CD14-positive monocyte (primary cell): ENCODE data around the gene KIAA0930. TPM values are rescaled to one million over a fixed set of nuclear protein-coding genes. Genes with fewer than 3 reads are reported as not detected.

Experiments
- DNase-seq, 3 donors: peaks; one replicate each; pipeline ENCODE4 v3.0.0-alpha.2; 2011 to 2022
- H2AFZ ChIP-seq: 2 replicates; pipeline ENCODE4 v1.6.0; 2012; ENCODE audit warnings: mild to moderate bottlenecking, low read depth, low read length, inconsistent platforms; ENCODE audit not compliant: insufficient read depth, poor library complexity, severe bottlenecking
- H3K27ac ChIP-seq, 2 donors: 1 replicate in 1 of 2; 2 replicates in 1 of 2; pipeline ENCODE4 v1.5.1; 2012 to 2013; ENCODE audit warnings: low read length in 2 of 2, control low read depth in 1 of 2, inconsistent platforms in 1 of 2, low read depth in 1 of 2, mild to moderate bottlenecking in 1 of 2
- H3K27me3 ChIP-seq, 2 donors: one replicate each; pipeline versions ENCODE4 v1.6.0 to v1.6.1; 2011 to 2013; ENCODE audit warnings: low read length in 2 of 2; ENCODE audit not compliant: control insufficient read depth in 2 of 2, insufficient read depth in 2 of 2
- H3K36me3 ChIP-seq, 2 donors: replicated peaks in 1 of 2; 1 replicate in 1 of 2; 2 replicates in 1 of 2; pipeline versions ENCODE4 v1.5.1 to v1.6.1; 2012 to 2013; ENCODE audit warnings: low read length in 2 of 2, control low read depth in 1 of 2, inconsistent platforms in 1 of 2, mild to moderate bottlenecking in 1 of 2; ENCODE audit not compliant: insufficient read depth in 2 of 2, control insufficient read depth in 1 of 2
- H3K4me1 ChIP-seq, 2 donors: 1 replicate in 1 of 2; 2 replicates in 1 of 2; pipeline versions ENCODE4 v1.5.1 to v1.6.1; 2012 to 2013; ENCODE audit warnings: low read length in 2 of 2, control low read depth in 1 of 2, inconsistent platforms in 1 of 2, mild to moderate bottlenecking in 1 of 2, moderate library complexity in 1 of 2; ENCODE audit not compliant: insufficient read depth in 2 of 2, control insufficient read depth in 1 of 2
- H3K4me2 ChIP-seq: replicated peaks from 2 replicates; pipeline ENCODE3; 2012; ENCODE audit warnings: low read length, moderate library complexity, mild to moderate bottlenecking; ENCODE audit not compliant: poor library complexity, severe bottlenecking; ENCODE audit errors: extremely low read depth
- H3K4me3 ChIP-seq, 3 experiments: fragments of 200-600 bp in 1 of 3; sonication (generic) in 1 of 3; replicated peaks in 1 of 3; 1 replicate in 2 of 3; 2 replicates in 1 of 3; pipeline ENCODE4 v1.5.1; 2011 to 2013; ENCODE audit warnings: low read length in 3 of 3, mild to moderate bottlenecking in 3 of 3, control low read depth in 2 of 3, low read depth in 2 of 3, inconsistent platforms in 1 of 3, moderate library complexity in 1 of 3
- H3K79me2 ChIP-seq: 2 replicates; pipeline ENCODE4 v1.6.0; 2012; ENCODE audit warnings: mild to moderate bottlenecking, control low read depth, inconsistent platforms, low read length, moderate library complexity; ENCODE audit not compliant: insufficient read depth
- H3K9ac ChIP-seq: 2 replicates; pipeline ENCODE4 v1.6.0; 2017; ENCODE audit warnings: low read length, mild to moderate bottlenecking; ENCODE audit not compliant: insufficient read depth, poor library complexity, severe bottlenecking
- H3K9me3 ChIP-seq, 2 donors: replicated peaks in 1 of 2; 1 replicate in 1 of 2; 2 replicates in 1 of 2; pipeline versions ENCODE4 v1.5.1 to v1.6.1; 2012 to 2013; ENCODE audit warnings: low read length in 2 of 2, control low read depth in 1 of 2; ENCODE audit not compliant: control insufficient read depth in 1 of 2, insufficient read depth in 1 of 2
- H4K20me1 ChIP-seq: 2 replicates; pipeline ENCODE4 v1.6.0; 2012; ENCODE audit warnings: mild to moderate bottlenecking, low read length, control low read depth, moderate library complexity; ENCODE audit not compliant: insufficient read depth
- H3K27ac Mint-ChIP-seq, 7 donors: one replicate each; pipeline ENCODE4 v1.8.0; 2020; ENCODE audit warnings: mild to moderate bottlenecking in 7 of 7, mixed read lengths in 7 of 7, moderate library complexity in 6 of 7, inconsistent platforms in 2 of 7
- H3K27me3 Mint-ChIP-seq, 3 donors: one replicate each; pipeline ENCODE4 v1.8.0; 2021 to 2022; ENCODE audit warnings: low read depth in 3 of 3, mild to moderate bottlenecking in 3 of 3, mixed read lengths in 3 of 3, moderate library complexity in 3 of 3, inconsistent platforms in 1 of 3
- H3K36me3 Mint-ChIP-seq, 2 donors: one replicate each; pipeline ENCODE4 v1.8.0; 2020; ENCODE audit warnings: mixed read lengths in 2 of 2, inconsistent platforms in 1 of 2, mild to moderate bottlenecking in 1 of 2
- H3K4me1 Mint-ChIP-seq: one replicate; pipeline ENCODE4 v1.8.0; 2020; ENCODE audit warnings: mild to moderate bottlenecking, mixed read lengths
- H3K4me3 Mint-ChIP-seq, 2 donors: one replicate each; pipeline ENCODE4 v1.8.0; 2020; ENCODE audit warnings: mild to moderate bottlenecking in 2 of 2, mixed read lengths in 2 of 2, moderate library complexity in 1 of 2
- H3K9me3 Mint-ChIP-seq, 7 donors: one replicate each; pipeline ENCODE4 v1.8.0; 2020 to 2022; ENCODE audit warnings: mixed read lengths in 7 of 7, mild to moderate bottlenecking in 6 of 7, moderate library complexity in 6 of 7, inconsistent platforms in 2 of 7
- CTCF ChIP-seq: fragments of 200-600 bp; IDR thresholded peaks from one replicate; pipeline ENCODE4 v1.8.0; 2022; ENCODE audit warnings: antibody characterized with exemption, mild to moderate bottlenecking
- WGBS: methylation state at CpG from one replicate; pipeline ENCODE4 v1.1.5; 2013; ENCODE audit warnings: missing lambda C conversion rate; ENCODE audit not compliant: insufficient coverage; 5-methylcytosine and 5-hydroxymethylcytosine counted together
- intact Hi-C, 2 donors: fragments of 100-400 bp; cut with micrococcal nuclease; formaldehyde crosslinking; loops; one replicate each; pipeline versions ENCODE4 v1.15.0 to v1.15.1; 2023
- polyA plus RNA-seq, 3 donors: library from polyadenylated mRNA; depleted of rRNA in 1 of 3; unstranded in 2 of 3; stranded (reverse) in 1 of 3; fragments of 300-500 nt in 2 of 3; fragments of >200 nt in 1 of 3; fragmentation: Illumina TruSeq in 2 of 3; gene quantifications; 1 replicate in 2 of 3; 2 replicates in 1 of 3; pipeline ENCODE4 v1.2.3, GENCODE V29; 2012 to 2021

Gene KIAA0930
- polyA plus RNA-seq, 3 donors = 14.0 to 89.1 (median 15.6) TPM

GRCh38 chr22:45157907-45158306 is 82.8 kb downstream of the KIAA0930 start:
- no peak for TF ChIP-seq CTCF
- no peak overlapping the region for H3K9ac ChIP-seq
- no peak for DNase-seq
- peak overlapping the region in 1 of 2 donors; percentile 91 for H3K27ac ChIP-seq
- WGBS = 100% methylated on average over 2 of the region's 3 CpGs
- H3K4me1 ChIP-seq = peaks cover 51 to 55% of the 10 kb centered on the region in 2 donors
- H3K9me3 ChIP-seq = no peaks in the 10 kb centered on the region
- Mint-ChIP-seq H3K9me3 (peaks cover 0 to 1% (median 0%) of the 10 kb centered on the region in 7 donors), H3K27ac (peak overlapping the region; percentile 95 to 98 (median 97)), H3K36me3 (peaks cover 48 to 52% of the 10 kb centered on the region in 2 donors), H3K4me3 (no peak overlapping the region), H3K27me3 (peaks cover 0 to 2% (median 0%) of the 10 kb centered on the region in 3 donors), H3K4me1 (peaks cover 65% of the 10 kb centered on the region)
- H3K79me2 ChIP-seq = peaks cover 74% of the 10 kb centered on the region
- H4K20me1 ChIP-seq = no peaks in the 10 kb centered on the region
- H3K4me3 ChIP-seq = peak overlapping the region in 1 of 3 experiments; percentile 66
- H3K36me3 ChIP-seq = peaks cover 23 to 51% of the 10 kb centered on the region in 2 donors
- no peaks in the 10 kb centered on the region for H3K27me3 ChIP-seq
- intact Hi-C loops = no loop called here
- H2AFZ ChIP-seq = no peak overlapping the region
- peak overlapping the region; percentile 72 for H3K4me2 ChIP-seq

GRCh38 chr22:45155050-45155840 is 85.4 kb downstream of the KIAA0930 start:
- H3K36me3 Mint-ChIP-seq = peaks cover 62% of the 10 kb centered on the region in 2 donors
- H3K4me3 Mint-ChIP-seq = no peak overlapping the region
- peaks cover 0 to 2% (median 0%) of the 10 kb centered on the region in 3 donors for H3K27me3 Mint-ChIP-seq
- H2AFZ ChIP-seq = no peak overlapping the region
- intact Hi-C loops = no loop called here
- H3K9ac ChIP-seq = no peak overlapping the region
- WGBS = 79% methylated on average over 4 of the region's 9 CpGs
- peaks cover 42% of the 10 kb centered on the region for H3K4me1 Mint-ChIP-seq
- no peaks in the 10 kb centered on the region for H3K27me3 ChIP-seq
- H3K9me3 Mint-ChIP-seq = peaks cover 0 to 1% (median 0%) of the 10 kb centered on the region in 7 donors
- peaks cover 33 to 76% of the 10 kb centered on the region in 2 donors for H3K36me3 ChIP-seq
- H3K79me2 ChIP-seq = peaks cover 52% of the 10 kb centered on the region
- no peak overlapping the region for H3K4me2 ChIP-seq
- H3K4me1 ChIP-seq = peaks cover 26 to 28% of the 10 kb centered on the region in 2 donors
- no peaks in the 10 kb centered on the region for H4K20me1 ChIP-seq
- H3K4me3 ChIP-seq = no peak overlapping the region
- peak overlapping the region; percentile 24 to 87 (median 76) for H3K27ac Mint-ChIP-seq
- no peak for TF ChIP-seq CTCF
- DNase-seq = peak in 1 of 3 donors; percentile 8
- H3K9me3 ChIP-seq = no peaks in the 10 kb centered on the region
- H3K27ac ChIP-seq = peak overlapping the region in 1 of 2 donors; percentile 71
